ENCODE results near the gene BICDL2.

- no peak for TF ChIP-seq CTCF (IDR thresholded peaks at IDR 0.05)
- no peak for TF ChIP-seq POLR2AphosphoS5 (IDR thresholded peaks at IDR 0.05)
- TF ChIP-seq POLR2A (IDR thresholded peaks at IDR 0.05) = no peak
- TF ChIP-seq EP300 (IDR thresholded peaks at IDR 0.05) = no peak
Measured at GRCh38 chr16:3075523-3075915, 38.8 kb upstream of the BICDL2 start.
